ENCODE data around the gene P2RY12. TPM values are rescaled to one million over a fixed set of nuclear protein-coding genes. Genes with fewer than 3 reads are reported as not detected.

The P2RY12 gene
- 17.5 TPM for total RNA-seq

- DNase-seq (ENCODE audit: low spot score in 2 of 2) (no peak), FAIRE-seq (no peak)
Measured at GRCh38 chr3:151384741-151385174, at the start of gene P2RY12. Gene P2RY12 (minus strand): TSS chr3:151384753. CDS start chr3:151338845, 45,908 bp downstream.

GRCh38 chr3:151432616-151433372, 48.2 kb upstream of the P2RY12 start:
- FAIRE-seq (no peak), DNase-seq (ENCODE audit: low spot score in 2 of 2) (no peak)

GRCh38 chr3:151431940-151432339, 47.4 kb upstream of the P2RY12 start:
- FAIRE-seq, result no peak
- no peak for DNase-seq (ENCODE audit: low spot score in 2 of 2)

- FAIRE-seq (no peak), DNase-seq (ENCODE audit: low spot score in 2 of 2) (no peak)
Measured at GRCh38 chr3:151430821-151431484, 46.4 kb upstream of the P2RY12 start.

DNA sequence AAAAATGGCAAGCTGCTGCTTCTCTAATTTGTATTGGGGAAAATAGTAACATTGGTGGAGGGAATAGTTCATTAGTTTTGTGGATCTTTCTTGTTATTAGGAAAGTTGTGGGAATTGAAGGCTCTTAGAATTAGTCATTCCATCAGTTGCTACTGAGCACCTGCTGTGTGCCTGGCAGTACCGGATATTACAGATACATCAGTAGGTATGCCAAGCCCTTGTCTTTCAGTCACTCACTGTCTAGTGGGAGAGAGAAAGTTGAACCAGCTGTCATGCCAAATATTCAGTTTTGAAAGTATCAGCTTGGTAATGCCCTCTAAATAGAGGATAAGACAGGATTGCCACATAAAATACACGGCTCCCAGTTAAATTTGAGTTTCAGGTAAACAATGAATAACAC, 43.8 kb upstream of the P2RY12 start:
- no peak for DNase-seq (ENCODE audit: low spot score in 2 of 2)
- no peak for FAIRE-seq

DNA sequence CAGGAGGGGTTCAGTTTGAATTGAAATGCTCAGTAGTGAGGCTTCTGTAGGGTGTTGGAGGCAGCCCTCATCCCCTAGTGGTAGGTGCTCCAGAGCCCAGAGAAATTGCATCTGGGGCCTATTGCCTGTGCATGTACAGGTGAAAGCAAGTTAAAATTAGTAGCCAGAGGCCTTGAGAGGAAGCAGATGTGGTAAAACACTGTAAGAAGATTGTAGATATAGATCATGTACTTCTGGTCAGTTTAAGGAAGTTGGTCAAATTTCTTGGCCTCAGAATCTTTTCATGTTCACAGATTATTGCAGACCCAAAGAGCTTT, 41.7 kb upstream of the P2RY12 start:
- DNase-seq (ENCODE audit: low spot score in 2 of 2) (no peak), FAIRE-seq (no peak)

GRCh38 chr3:151425627-151426340, 41.2 kb upstream of the P2RY12 start:
- no peak for FAIRE-seq

DNA sequence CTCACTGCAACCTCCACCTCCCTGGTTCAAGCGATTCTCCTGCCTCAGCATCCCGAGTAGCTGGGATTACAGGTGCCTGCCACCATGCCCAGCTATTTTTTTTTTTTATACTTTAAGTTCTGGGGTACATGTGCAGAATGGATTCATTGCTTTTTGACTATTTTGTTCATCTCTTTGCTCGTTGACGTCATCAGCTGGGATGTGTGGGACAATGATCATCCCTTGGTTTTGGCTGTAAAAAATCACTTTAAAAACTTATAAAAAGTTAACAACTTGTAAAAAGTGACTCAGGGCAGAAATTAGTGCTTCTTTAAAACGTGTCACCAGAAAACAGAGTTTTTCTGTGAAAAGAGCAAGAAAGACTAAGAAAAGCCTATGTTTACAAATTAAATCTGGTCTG, 38.5 kb upstream of the P2RY12 start:
- DNase-seq (ENCODE audit: low spot score in 2 of 2) (no peak), FAIRE-seq (no peak)

More at GRCh38 chr3:151425627-151426340, 41.2 kb upstream of the P2RY12 start:
- DNase-seq (ENCODE audit: low spot score in 2 of 2), result no peak

DNA sequence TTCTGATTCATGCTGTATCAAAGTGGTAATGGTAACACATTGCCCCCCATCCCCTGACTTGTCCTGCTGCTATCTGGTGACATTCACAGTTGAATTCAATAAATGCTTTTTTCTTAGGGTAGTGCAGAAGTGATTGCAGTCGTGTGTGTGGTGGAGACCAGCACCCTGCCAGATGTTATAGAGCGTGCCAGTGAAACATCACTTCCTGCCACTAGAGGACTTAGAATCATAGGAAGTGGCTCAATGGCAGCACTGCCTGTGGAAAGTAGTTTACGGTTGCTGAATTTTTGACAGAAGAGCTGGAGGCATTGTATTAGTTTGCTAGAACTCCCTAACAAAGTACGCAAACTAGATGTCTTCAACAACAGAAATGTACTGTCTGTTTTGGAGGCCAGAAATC, 37.4 kb upstream of the P2RY12 start:
- FAIRE-seq (no peak), DNase-seq (ENCODE audit: low spot score in 2 of 2) (no peak)

DNA sequence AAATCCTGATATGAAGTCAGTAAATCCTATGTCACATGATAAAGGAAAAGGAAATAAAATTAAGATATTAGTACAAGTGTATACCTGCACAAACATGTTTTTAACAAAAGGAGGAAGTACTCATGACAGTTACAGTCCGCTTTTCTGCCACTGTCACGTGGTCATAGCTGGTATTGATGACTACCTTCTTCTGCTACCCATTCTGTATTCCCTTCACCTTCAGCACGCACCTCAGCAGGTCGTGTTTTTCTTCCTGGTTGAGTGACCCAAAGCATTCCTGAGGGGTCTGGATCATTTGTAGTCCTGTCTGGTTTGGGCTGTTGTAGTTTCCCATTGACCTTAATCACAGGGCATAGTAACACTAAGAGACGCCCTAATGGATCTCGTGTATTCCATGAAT, 35.3 kb upstream of the P2RY12 start:
- FAIRE-seq (no peak), DNase-seq (ENCODE audit: low spot score in 2 of 2) (no peak)

- no peak for DNase-seq (ENCODE audit: low spot score in 2 of 2)
- no peak for FAIRE-seq
Measured at GRCh38 chr3:151415289-151415688, 30.7 kb upstream of the P2RY12 start.

GRCh38 chr3:151412989-151413388, 28.4 kb upstream of the P2RY12 start:
- no peak for FAIRE-seq
- DNase-seq (ENCODE audit: low spot score in 2 of 2), result no peak

GRCh38 chr3:151410891-151411559, 26.5 kb upstream of the P2RY12 start:
- DNase-seq (ENCODE audit: low spot score in 2 of 2) (no peak), FAIRE-seq (no peak)

DNA sequence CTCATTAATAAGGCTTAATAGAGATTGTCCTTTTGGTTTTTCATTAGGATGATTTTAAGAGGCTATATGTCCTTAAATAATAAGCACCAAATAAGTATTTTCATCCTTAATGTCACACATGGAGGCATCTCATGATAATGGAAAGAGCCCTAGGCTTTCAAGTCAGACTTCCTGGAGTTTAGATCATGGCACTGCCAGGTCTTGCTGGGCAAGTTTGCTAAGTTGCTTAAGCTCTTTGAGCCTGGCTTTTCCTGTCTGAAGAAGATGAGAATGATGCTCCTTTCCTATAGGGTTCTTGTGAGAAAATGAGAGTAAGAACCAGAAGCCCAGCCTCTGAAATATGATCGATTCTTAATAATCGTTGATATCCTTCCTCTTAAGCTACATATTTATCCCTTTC, 23.4 kb upstream of the P2RY12 start:
- no peak for DNase-seq (ENCODE audit: low spot score in 2 of 2)
- no peak for FAIRE-seq

DNA sequence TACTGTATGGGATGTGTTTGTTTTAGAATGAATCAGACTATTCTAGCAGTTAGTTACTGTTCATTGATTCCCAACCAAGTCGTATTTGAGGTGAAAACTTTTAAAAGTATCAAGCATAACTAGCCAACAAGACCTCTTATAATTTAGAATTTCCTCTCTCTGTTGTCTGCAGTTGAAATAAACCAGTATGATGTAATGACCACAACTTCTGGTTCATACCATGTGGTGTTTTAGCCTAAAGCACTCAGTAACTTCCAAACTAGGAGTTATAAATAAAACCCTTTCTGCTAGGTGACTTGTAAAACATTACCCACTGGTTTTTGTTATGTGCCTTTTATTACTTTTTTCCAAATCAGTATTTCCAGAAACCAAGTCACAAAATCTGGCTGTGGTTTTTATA, 19.8 kb upstream of the P2RY12 start:
- DNase-seq (ENCODE audit: low spot score in 2 of 2) (no peak), FAIRE-seq (no peak)

- DNase-seq (ENCODE audit: low spot score in 2 of 2) (no peak), FAIRE-seq (no peak)
Measured at GRCh38 chr3:151403246-151403645, 18.7 kb upstream of the P2RY12 start.

DNA sequence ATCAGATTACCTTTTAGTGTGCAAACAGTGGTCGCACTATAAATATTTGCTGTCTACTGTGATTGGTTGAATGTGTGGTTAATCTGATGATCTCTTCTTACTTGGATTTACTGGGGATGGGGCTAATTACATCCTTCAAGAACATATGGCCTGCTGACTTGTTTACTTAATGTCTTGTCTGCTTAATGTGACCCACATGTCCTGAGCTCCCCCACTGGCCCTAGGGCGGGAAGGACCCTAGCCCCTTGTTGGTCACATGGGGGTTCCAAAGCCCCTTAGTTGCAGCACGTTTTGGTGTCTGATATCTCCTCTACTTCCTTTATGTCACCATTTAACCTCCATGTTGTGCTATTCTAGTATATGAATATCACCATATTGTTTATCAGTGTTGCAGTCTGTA, 17.8 kb upstream of the P2RY12 start:
- DNase-seq (ENCODE audit: low spot score in 2 of 2), result no peak
- FAIRE-seq, result no peak

- DNase-seq (ENCODE audit: low spot score in 2 of 2) (no peak), FAIRE-seq (no peak)
Measured at GRCh38 chr3:151400341-151400740, 15.8 kb upstream of the P2RY12 start.

- DNase-seq (ENCODE audit: low spot score in 2 of 2) (no peak), FAIRE-seq (no peak)
Measured at GRCh38 chr3:151398895-151399294, 14.3 kb upstream of the P2RY12 start.

DNA sequence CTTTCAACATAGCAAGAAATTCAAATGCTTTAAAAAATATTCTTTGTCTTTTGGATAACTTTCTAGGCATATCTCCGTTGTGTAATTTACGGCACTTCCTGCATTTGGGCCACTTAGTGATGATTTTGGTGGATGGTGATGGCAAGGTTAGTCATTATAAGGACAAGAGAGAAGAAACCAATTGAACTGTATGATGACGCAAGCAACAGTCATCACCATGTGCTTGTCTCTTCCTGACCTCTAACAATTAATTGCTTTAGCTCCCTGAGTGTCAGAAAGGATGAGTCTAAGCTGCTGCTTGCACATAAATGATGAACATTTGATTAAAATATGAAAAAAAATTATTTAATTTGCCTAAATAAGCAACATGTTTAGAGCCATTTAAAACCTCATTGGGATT, 11.3 kb upstream of the P2RY12 start:
- FAIRE-seq (no peak), DNase-seq (ENCODE audit: low spot score in 2 of 2) (no peak)

DNA sequence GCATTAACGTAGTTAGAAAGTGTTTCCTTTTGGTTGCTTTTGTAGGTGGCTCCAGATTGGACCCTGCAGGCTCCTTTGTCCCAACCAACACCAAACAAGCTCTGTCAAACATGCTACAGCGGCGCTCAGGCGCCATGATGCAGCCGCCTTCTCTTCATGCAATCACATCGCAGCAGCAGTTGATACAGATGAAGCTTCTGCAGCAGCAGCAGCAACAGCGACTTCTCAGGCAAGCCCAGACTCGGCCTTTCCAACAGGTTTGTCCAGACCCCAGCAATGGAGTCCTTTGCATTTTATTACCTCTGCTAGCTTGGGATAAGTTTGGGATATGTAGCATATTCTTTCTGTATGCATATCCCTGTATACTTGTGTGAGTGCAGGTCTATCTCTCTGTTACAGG, 10.1 kb upstream of the P2RY12 start:
- FAIRE-seq, result no peak
- no peak for DNase-seq (ENCODE audit: low spot score in 2 of 2)

Measured in frontal cortex (tissue), 4 donors.